Prostate gland (tissue), 2 donors: Measurements from ENCODE around the gene C1orf198. TPM values are rescaled to one million over a fixed set of nuclear protein-coding genes. Genes with fewer than 3 reads are reported as not detected.

Experiments
- DNase-seq: peaks from one replicate; pipeline ENCODE4 v3.0.0-alpha.2; 2019; ENCODE audit warnings: low spot score
- H3K27ac ChIP-seq, 2 donors: fragments of 200-600 bp; sonication (generic); 2 replicates each; pipeline ENCODE4 v1.5.1; 2017 to 2019
- H3K27me3 ChIP-seq: fragments of 200-600 bp; sonication (generic); replicated peaks from 2 replicates; pipeline ENCODE4 v1.5.1; 2019; ENCODE audit not compliant: insufficient read depth
- H3K36me3 ChIP-seq, 2 donors: fragments of 200-600 bp; sonication (generic); 1 replicate in 1 of 2; 2 replicates in 1 of 2; pipeline versions ENCODE4 v1.5.1 to v1.8.1; 2017 to 2019
- H3K4me1 ChIP-seq: fragments of 200-600 bp; sonication (generic); replicated peaks from 2 replicates; pipeline ENCODE4 v1.5.1; 2019
- H3K4me3 ChIP-seq, 2 donors: fragments of 200-600 bp; sonication (generic); 2 replicates each; pipeline ENCODE4 v1.5.1; 2017 to 2019
- H3K9me3 ChIP-seq: fragments of 200-600 bp; sonication (generic); 2 replicates; pipeline ENCODE4 v1.5.1; 2017
- CTCF ChIP-seq, 4 experiments: fragments of 200-600 bp in 2 of 4; fragments of 450-650 bp in 2 of 4; sonication (generic) in 2 of 4; IDR thresholded peaks; 1 replicate in 3 of 4; 2 replicates in 1 of 4; pipeline ENCODE4 v1.5.1; 2016 to 2019; ENCODE audit warnings: antibody characterized with exemption in 4 of 4, mild to moderate bottlenecking in 2 of 4, moderate library complexity in 2 of 4
- POLR2A ChIP-seq: fragments of 450-650 bp; IDR thresholded peaks from one replicate; pipeline ENCODE4 v1.6.1; 2016; ENCODE audit warnings: antibody characterized with exemption, mild to moderate bottlenecking
- POLR2AphosphoS5 ChIP-seq: sonication (generic); formaldehyde crosslinking; IDR thresholded peaks from one replicate; pipeline ENCODE4 v1.6.1; 2017; ENCODE audit warnings: antibody characterized with exemption
- WGBS: methylation state at CpG from one replicate; pipeline ENCODE4 v1.1.5; 2018; 5-methylcytosine and 5-hydroxymethylcytosine counted together
- intact Hi-C: fragments of 100-400 bp; cut with DNase I; formaldehyde crosslinking; loops from one replicate; pipeline ENCODE4 v1.14.2; 2022
- small RNA-seq, 2 donors: library from RNA; depleted of rRNA; stranded (forward); fragments of <200 nt; gene quantifications; one replicate each; pipeline ENCODE3, GENCODE V24; 2016
- total RNA-seq, 2 donors: library from RNA; depleted of rRNA; stranded (reverse); fragments of >200 nt; gene quantifications; one replicate each; pipeline ENCODE4 v1.1.0, GENCODE V29; 2016

Gene C1orf198
- total RNA-seq, 2 donors from 2014 or later: 41.9 to 44.8 TPM

- no peaks in the 10 kb centered on the region for H3K27me3 ChIP-seq
- intact Hi-C loops: no loop called here
- H3K4me1 ChIP-seq: no peaks in the 10 kb centered on the region
- H3K27ac ChIP-seq: no peak overlapping the region
- TF ChIP-seq POLR2A (no peak), CTCF (IDR thresholded peaks at IDR 0.05) (no peak), POLR2AphosphoS5 (no peak)
- no peak overlapping the region for H3K4me3 ChIP-seq
- H3K36me3 ChIP-seq: no peaks in the 10 kb centered on the region
- 86% methylated on average over 10 of the region's 10 CpGs for WGBS
- H3K9me3 ChIP-seq: no peaks in the 10 kb centered on the region
- DNase-seq: no peak
These were observed 79.6 kb downstream of the C1orf198 start for GRCh38 chr1:230788561-230789275.

DNA sequence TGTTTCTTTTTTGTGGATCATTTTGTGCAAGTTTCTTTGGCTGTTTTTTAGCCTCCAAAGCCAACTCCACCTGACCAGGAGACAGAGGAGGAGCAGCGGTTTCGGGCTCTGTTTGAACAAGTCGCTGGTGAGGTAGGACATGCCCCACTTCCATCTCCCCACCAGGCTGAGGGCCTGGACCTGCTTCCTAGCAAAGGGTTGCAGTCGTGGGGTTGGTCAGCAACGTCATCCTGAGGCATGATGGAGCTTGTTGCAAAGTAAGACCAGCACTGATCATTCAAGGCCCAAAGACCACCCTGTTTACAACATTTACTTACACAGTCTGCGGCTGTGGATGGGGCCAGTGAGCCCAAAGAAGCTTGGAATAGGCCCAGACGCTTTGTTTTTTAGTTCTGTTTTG lies 80.8 kb downstream of the C1orf198 start:
- TF ChIP-seq POLR2A (no peak), POLR2AphosphoS5 (no peak), CTCF (IDR thresholded peaks at IDR 0.05) (no peak)
- no peak for DNase-seq
- no peaks in the 10 kb centered on the region for H3K27me3 ChIP-seq
- no peaks in the 10 kb centered on the region for H3K36me3 ChIP-seq
- H3K4me1 ChIP-seq: no peaks in the 10 kb centered on the region
- no peak overlapping the region for H3K4me3 ChIP-seq
- no peak overlapping the region for H3K27ac ChIP-seq
- no peaks in the 10 kb centered on the region for H3K9me3 ChIP-seq
- 80% methylated on average over 7 of the region's 7 CpGs for WGBS
- intact Hi-C loops: no loop called here

Small RNA genes within 50 kb of the gene (small RNA-seq; reads per million reads assigned to genes)
- gene RN7SL837P (0 reads per million in 2 donors), gene RNA5SP79 (0.20 to 0.28 reads per million in 2 donors)

Other genes starting within 250 kb of the C1orf198 start
- gene COG2, start 226.0 kb downstream of the C1orf198 start, total RNA-seq: 10 to 100 TPM; 26.1 to 32.8 TPM
- 10 to 100 TPM in 1 of 2 donors, 1 to 10 TPM in 1; 4.7 to 12.0 TPM for gene AGT, start 154.4 kb downstream of the C1orf198 start, total RNA-seq
- under 1 TPM; 0.45 to 0.59 TPM for gene CAPN9, start 121.1 kb downstream of the C1orf198 start, total RNA-seq
- 10 to 100 TPM; 12.1 to 12.2 TPM for gene TTC13, start 110.3 kb upstream of the C1orf198 start, total RNA-seq
- 10 to 100 TPM; 27.6 to 29.6 TPM for gene ARV1, start 110.6 kb upstream of the C1orf198 start, total RNA-seq
- 10 to 100 TPM; 13.7 to 13.9 TPM for gene FAM89A, start 171.7 kb upstream of the C1orf198 start, total RNA-seq